Measurements from ENCODE around the gene ITIH5.

- no peak for TF ChIP-seq CTCF (IDR thresholded peaks at IDR 0.05; ENCODE audit: poor library complexity)
- TF ChIP-seq EZH2phosphoT487 (IDR thresholded peaks at IDR 0.05; ENCODE audit: low read depth, severe bottlenecking, unreplicated experiment) = no peak
These were observed 83.1 kb downstream of the ITIH5 start for GRCh38 chr10:7583626-7584025.
